K562 (cell line): Measurements from ENCODE around the gene SNRNP40. TPM values are rescaled to one million over a fixed set of nuclear protein-coding genes. Genes with fewer than 3 reads are reported as not detected.
A peak's percentile ranks its signal among the peaks of the same experiment; 100 is the strongest.

Experiments used
- ARNT ChIP-seq, 2 experiments: fragments of 450-650 bp; IDR thresholded peaks; 2 replicates each; pipeline ENCODE4 v1.6.1; 2016; ENCODE audit warnings: mild to moderate bottlenecking in 1 of 2
- CC2D1A ChIP-seq: fragments of 450-650 bp; IDR thresholded peaks from 2 replicates; pipeline ENCODE4 v1.6.1; 2017; ENCODE audit warnings: mild to moderate bottlenecking
- DNMT1 ChIP-seq: fragments of 450-650 bp; IDR thresholded peaks from 2 replicates; pipeline ENCODE4 v1.6.1; 2016; ENCODE audit warnings: antibody characterized with exemption, mild to moderate bottlenecking
- ETS2 ChIP-seq: IDR thresholded peaks from 2 replicates; pipeline ENCODE4 v1.6.1; 2016; ENCODE audit warnings: borderline replicate concordance, missing genetic modification characterization, mild to moderate bottlenecking, moderate library complexity, missing compliant biosample characterization; ENCODE audit not compliant: poor library complexity, severe bottlenecking
- HDAC2 ChIP-seq: fragments of 450-650 bp; IDR thresholded peaks from 2 replicates; pipeline ENCODE4 v1.6.1; 2016; ENCODE audit warnings: mild to moderate bottlenecking
- IRF2 ChIP-seq: sonication (generic); formaldehyde crosslinking; IDR thresholded peaks from 2 replicates; pipeline ENCODE4 v1.8.1; 2022; ENCODE audit warnings: mild to moderate bottlenecking, missing genetic modification reagents
- MAFF ChIP-seq: IDR thresholded peaks from 2 replicates; pipeline ENCODE4 v1.6.1; 2012; ENCODE audit warnings: low read length, improper control_type of control experiment
- MCM7 ChIP-seq, 2 experiments: fragments of 450-650 bp; IDR thresholded peaks; 2 replicates each; pipeline ENCODE4 v1.6.1; 2016 to 2018
- MTA1 ChIP-seq: fragments of 450-650 bp; IDR thresholded peaks from 2 replicates; pipeline ENCODE4 v1.6.1; 2017; ENCODE audit warnings: borderline replicate concordance
- NEUROD1 ChIP-seq: fragments of 150-350 bp; IDR thresholded peaks from 2 replicates; pipeline ENCODE4 v1.6.1; 2014; ENCODE audit warnings: borderline replicate concordance, low read length, low read depth; ENCODE audit not compliant: partially characterized antibody
- POLR2A ChIP-seq: fragments of 450-650 bp; conservative IDR thresholded peaks from 2 replicates; pipeline ENCODE4 v1.6.1; 2016
- POLR2G ChIP-seq: fragments of 200-400 bp; formaldehyde crosslinking; IDR thresholded peaks from 2 replicates; pipeline ENCODE4 v1.6.1; 2017; ENCODE audit warnings: low read depth, mild to moderate bottlenecking, antibody characterized with exemption, low read length, moderate library complexity
- POLR2H ChIP-seq: IDR thresholded peaks from 2 replicates; pipeline ENCODE4 v1.6.1; 2016; ENCODE audit warnings: missing genetic modification characterization, low read depth, mild to moderate bottlenecking, control low read depth, missing compliant biosample characterization, moderate library complexity
- THRAP3 ChIP-seq: fragments of 450-650 bp; IDR thresholded peaks from 2 replicates; pipeline ENCODE4 v1.6.1; 2016; ENCODE audit warnings: mild to moderate bottlenecking, inconsistent platforms, borderline replicate concordance
- ZNF146 ChIP-seq: IDR thresholded peaks from one replicate; pipeline ENCODE4 v1.6.1; 2018; ENCODE audit warnings: missing compliant biosample characterization; ENCODE audit not compliant: unreplicated experiment
- ZNF184 ChIP-seq: sonication (generic); formaldehyde crosslinking; IDR thresholded peaks from 2 replicates; pipeline ENCODE4 v1.5.0; 2020; ENCODE audit warnings: missing genetic modification reagents
- ZNF57 ChIP-seq: fragments of 450-650 bp; formaldehyde crosslinking; IDR thresholded peaks from 2 replicates; pipeline ENCODE4 v1.4.0; 2020; ENCODE audit warnings: mild to moderate bottlenecking, moderate library complexity
- polyA plus RNA-seq, 8 experiments: library from polyadenylated mRNA; depleted of rRNA in 4 of 8; stranded (reverse) in 5 of 8; unstranded in 3 of 8; fragments of >200 nt; fragmentation: Nextera tagmentation in 2 of 8; fragmentation: Illumina TruSeq in 1 of 8; extraction: Ambion mirVana in 2 of 8; extraction: Trizol in 1 of 8; gene quantifications; 2 replicates each; pipeline versions ENCODE4 v1.2.1 to v1.2.3, GENCODE V29; 2011 to 2014; ENCODE audit warnings: inconsistent platforms in 1 of 8, missing spikeins in 1 of 8
- total RNA-seq, 7 experiments: library from RNA; depleted of rRNA in 6 of 7; stranded (reverse); fragments of >200 nt in 6 of 7; fragmentation: Illumina TruSeq in 2 of 7; extraction: Trizol in 2 of 7; gene quantifications; 2 replicates each; pipeline versions ENCODE4 v1.2.1 to v1.2.3, GENCODE V29; 2011 to 2021; ENCODE audit warnings: low replicate concordance in 1 of 7
- TF ChIP-seq, protein P1 (sequence below): sonication (generic); formaldehyde crosslinking; IDR thresholded peaks from 2 replicates; pipeline ENCODE4 v1.8.1; 2023; ENCODE audit warnings: missing genetic modification reagents, mild to moderate bottlenecking, borderline replicate concordance
- TF ChIP-seq, protein P2 (sequence below): sonication (generic); formaldehyde crosslinking; IDR thresholded peaks from 2 replicates; pipeline ENCODE4 v1.8.0; 2023; ENCODE audit warnings: mild to moderate bottlenecking, missing genetic modification reagents
- TF ChIP-seq, protein P3 (sequence below): sonication (generic); formaldehyde crosslinking; IDR thresholded peaks from 2 replicates; pipeline ENCODE4 v1.8.0; 2023; ENCODE audit warnings: mild to moderate bottlenecking, missing genetic modification reagents

Gene SNRNP40
- total and polyA plus RNA-seq, 9 of the 15 experiments (the other 6 are each of a cell fraction or from before 2014, with no cell fraction given), result 48.7 to 278 (median 163) TPM

DNA sequence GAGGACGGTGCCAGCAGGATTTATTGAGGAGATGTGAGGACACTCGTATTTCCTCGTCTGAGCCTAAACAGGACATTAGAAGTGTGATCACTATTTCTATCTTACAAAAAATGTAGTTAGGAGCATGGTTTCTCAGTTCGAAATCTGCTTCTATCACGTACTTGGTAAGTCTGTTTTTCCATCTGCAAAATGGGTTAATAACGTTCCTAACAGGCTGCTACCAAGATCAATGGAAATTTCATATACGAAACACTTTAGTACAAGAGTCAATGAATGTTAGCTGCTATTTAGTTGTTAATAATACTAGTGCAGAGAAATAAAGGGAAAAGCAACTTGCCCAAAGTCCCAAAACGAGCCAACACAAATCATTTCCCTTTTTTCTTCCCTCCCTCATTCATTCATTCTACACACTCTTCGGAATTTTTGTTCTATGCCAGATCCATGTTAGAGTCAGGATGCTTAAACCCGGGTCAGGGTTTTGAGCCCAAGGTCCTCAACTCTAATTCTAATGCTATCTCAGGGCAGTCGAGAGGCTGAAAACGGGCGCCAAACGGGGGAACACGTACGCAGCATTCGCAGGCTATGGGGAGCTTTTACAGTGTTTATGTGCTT is 608 bp downstream of the SNRNP40 start (continued):
- TF ChIP-seq, protein P1, sequence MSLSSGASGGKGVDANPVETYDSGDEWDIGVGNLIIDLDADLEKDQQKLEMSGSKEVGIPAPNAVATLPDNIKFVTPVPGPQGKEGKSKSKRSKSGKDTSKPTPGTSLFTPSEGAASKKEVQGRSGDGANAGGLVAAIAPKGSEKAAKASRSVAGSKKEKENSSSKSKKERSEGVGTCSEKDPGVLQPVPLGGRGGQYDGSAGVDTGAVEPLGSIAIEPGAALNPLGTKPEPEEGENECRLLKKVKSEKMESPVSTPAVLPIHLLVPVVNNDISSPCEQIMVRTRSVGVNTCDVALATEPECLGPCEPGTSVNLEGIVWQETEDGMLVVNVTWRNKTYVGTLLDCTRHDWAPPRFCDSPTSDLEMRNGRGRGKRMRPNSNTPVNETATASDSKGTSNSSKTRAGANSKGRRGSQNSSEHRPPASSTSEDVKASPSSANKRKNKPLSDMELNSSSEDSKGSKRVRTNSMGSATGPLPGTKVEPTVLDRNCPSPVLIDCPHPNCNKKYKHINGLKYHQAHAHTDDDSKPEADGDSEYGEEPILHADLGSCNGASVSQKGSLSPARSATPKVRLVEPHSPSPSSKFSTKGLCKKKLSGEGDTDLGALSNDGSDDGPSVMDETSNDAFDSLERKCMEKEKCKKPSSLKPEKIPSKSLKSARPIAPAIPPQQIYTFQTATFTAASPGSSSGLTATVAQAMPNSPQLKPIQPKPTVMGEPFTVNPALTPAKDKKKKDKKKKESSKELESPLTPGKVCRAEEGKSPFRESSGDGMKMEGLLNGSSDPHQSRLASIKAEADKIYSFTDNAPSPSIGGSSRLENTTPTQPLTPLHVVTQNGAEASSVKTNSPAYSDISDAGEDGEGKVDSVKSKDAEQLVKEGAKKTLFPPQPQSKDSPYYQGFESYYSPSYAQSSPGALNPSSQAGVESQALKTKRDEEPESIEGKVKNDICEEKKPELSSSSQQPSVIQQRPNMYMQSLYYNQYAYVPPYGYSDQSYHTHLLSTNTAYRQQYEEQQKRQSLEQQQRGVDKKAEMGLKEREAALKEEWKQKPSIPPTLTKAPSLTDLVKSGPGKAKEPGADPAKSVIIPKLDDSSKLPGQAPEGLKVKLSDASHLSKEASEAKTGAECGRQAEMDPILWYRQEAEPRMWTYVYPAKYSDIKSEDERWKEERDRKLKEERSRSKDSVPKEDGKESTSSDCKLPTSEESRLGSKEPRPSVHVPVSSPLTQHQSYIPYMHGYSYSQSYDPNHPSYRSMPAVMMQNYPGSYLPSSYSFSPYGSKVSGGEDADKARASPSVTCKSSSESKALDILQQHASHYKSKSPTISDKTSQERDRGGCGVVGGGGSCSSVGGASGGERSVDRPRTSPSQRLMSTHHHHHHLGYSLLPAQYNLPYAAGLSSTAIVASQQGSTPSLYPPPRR, result peak; percentile 25; the same call in 1 of the 2 replicates
- TF ChIP-seq MCM7 (IDR thresholded peaks at IDR 0.05), result no peak
- TF ChIP-seq HDAC2, result 0 out of 2 replicates have a peak, but pooled peaks have one; percentile 21
- no peak for TF ChIP-seq POLR2A
- 0 out of 2 replicates have a peak, but pooled peaks have one; percentile 23 for TF ChIP-seq THRAP3
- TF ChIP-seq IRF2 (CRISPR knock-in tag), result no peak
- 0 out of 2 replicates have a peak, but pooled peaks have one; percentile 47 for TF ChIP-seq CC2D1A
- peak; percentile 30; the same call in 1 of the 2 replicates for TF ChIP-seq MTA1
- TF ChIP-seq POLR2G, result no peak
- TF ChIP-seq DNMT1, result 0 out of 2 replicates have a peak, but pooled peaks have one; percentile 62
- TF ChIP-seq, protein P2, sequence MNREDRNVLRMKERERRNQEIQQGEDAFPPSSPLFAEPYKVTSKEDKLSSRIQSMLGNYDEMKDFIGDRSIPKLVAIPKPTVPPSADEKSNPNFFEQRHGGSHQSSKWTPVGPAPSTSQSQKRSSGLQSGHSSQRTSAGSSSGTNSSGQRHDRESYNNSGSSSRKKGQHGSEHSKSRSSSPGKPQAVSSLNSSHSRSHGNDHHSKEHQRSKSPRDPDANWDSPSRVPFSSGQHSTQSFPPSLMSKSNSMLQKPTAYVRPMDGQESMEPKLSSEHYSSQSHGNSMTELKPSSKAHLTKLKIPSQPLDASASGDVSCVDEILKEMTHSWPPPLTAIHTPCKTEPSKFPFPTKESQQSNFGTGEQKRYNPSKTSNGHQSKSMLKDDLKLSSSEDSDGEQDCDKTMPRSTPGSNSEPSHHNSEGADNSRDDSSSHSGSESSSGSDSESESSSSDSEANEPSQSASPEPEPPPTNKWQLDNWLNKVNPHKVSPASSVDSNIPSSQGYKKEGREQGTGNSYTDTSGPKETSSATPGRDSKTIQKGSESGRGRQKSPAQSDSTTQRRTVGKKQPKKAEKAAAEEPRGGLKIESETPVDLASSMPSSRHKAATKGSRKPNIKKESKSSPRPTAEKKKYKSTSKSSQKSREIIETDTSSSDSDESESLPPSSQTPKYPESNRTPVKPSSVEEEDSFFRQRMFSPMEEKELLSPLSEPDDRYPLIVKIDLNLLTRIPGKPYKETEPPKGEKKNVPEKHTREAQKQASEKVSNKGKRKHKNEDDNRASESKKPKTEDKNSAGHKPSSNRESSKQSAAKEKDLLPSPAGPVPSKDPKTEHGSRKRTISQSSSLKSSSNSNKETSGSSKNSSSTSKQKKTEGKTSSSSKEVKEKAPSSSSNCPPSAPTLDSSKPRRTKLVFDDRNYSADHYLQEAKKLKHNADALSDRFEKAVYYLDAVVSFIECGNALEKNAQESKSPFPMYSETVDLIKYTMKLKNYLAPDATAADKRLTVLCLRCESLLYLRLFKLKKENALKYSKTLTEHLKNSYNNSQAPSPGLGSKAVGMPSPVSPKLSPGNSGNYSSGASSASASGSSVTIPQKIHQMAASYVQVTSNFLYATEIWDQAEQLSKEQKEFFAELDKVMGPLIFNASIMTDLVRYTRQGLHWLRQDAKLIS, result no peak
- peak in 1 of 2 experiments; percentile 51; a peak in 1 of 4 replicates for TF ChIP-seq ARNT (IDR thresholded peaks at IDR 0.05)
- TF ChIP-seq ZNF146 (CRISPR knock-in tag), result no peak
- no peak for TF ChIP-seq NEUROD1
- TF ChIP-seq MAFF, result no peak
- no peak for TF ChIP-seq POLR2H
- TF ChIP-seq, protein P3, sequence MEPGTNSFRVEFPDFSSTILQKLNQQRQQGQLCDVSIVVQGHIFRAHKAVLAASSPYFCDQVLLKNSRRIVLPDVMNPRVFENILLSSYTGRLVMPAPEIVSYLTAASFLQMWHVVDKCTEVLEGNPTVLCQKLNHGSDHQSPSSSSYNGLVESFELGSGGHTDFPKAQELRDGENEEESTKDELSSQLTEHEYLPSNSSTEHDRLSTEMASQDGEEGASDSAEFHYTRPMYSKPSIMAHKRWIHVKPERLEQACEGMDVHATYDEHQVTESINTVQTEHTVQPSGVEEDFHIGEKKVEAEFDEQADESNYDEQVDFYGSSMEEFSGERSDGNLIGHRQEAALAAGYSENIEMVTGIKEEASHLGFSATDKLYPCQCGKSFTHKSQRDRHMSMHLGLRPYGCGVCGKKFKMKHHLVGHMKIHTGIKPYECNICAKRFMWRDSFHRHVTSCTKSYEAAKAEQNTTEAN (CRISPR knock-in tag), result no peak
- no peak for TF ChIP-seq ZNF184 (CRISPR knock-in tag)
- no peak for TF ChIP-seq ETS2 (tag)
- no peak for TF ChIP-seq ZNF57
